CD4-positive, alpha-beta T cell (primary cell): ENCODE measurements around the gene PTGIS. TPM values are rescaled to one million over a fixed set of nuclear protein-coding genes. Genes with fewer than 3 reads are reported as not detected.

Source experiments
- ATAC-seq: fragments of 200-7000 bp; cut with Tn5 transposase; one replicate; pipeline ENCODE4 v1.10.0; 2022; ENCODE audit warnings: mild to moderate bottlenecking; ENCODE audit not compliant: poor library complexity
- CTCF ChIA-PET: fragments of 350-600 bp; sonication (Branson Sonifier 250); formaldehyde crosslinking; loops from one replicate; lab custom pipeline; 2021; ENCODE audit warnings: antibody characterized with exemption, inconsistent platforms; lab: Charles Lee
- POLR2A ChIA-PET: fragments of 350-600 bp; sonication (Branson Sonifier 250); formaldehyde crosslinking; loops from one replicate; lab custom pipeline; 2021; ENCODE audit warnings: antibody characterized with exemption, inconsistent platforms; lab: Charles Lee
- DNase-seq, 14 experiments: peaks; one replicate each; pipeline ENCODE4 v3.0.0-alpha.2; 2013 to 2020; ENCODE audit warnings: mixed read lengths in 2 of 14
- H3K27ac ChIP-seq, 2 donors: one replicate each; pipeline versions ENCODE4 v1.5.1 to v1.7.0; 2013; ENCODE audit warnings: low read length in 2 of 2, low read depth in 1 of 2, mild to moderate bottlenecking in 1 of 2
- H3K27me3 ChIP-seq, 2 experiments: 1 replicate in 1 of 2; 2 replicates in 1 of 2; pipeline versions ENCODE4 v1.6.1 to v1.7.0; 2013; ENCODE audit warnings: low read length in 2 of 2, control low read depth in 1 of 2, mild to moderate bottlenecking in 1 of 2, moderate library complexity in 1 of 2; ENCODE audit not compliant: insufficient read depth in 2 of 2, control insufficient read depth in 1 of 2
- H3K36me3 ChIP-seq: one replicate; pipeline ENCODE4 v1.6.1; 2013; ENCODE audit warnings: low read length, control low read depth; ENCODE audit not compliant: insufficient read depth
- H3K4me1 ChIP-seq: one replicate; pipeline ENCODE4 v1.6.1; 2013; ENCODE audit warnings: low read length, control low read depth; ENCODE audit not compliant: insufficient read depth
- H3K4me3 ChIP-seq: one replicate; pipeline ENCODE4 v1.5.1; 2013; ENCODE audit warnings: mild to moderate bottlenecking, low read length, moderate library complexity
- H3K9me3 ChIP-seq, 2 experiments: 1 replicate in 1 of 2; 2 replicates in 1 of 2; pipeline versions ENCODE4 v1.6.1 to v1.7.0; 2013; ENCODE audit warnings: low read length in 2 of 2, mild to moderate bottlenecking in 2 of 2, control low read depth in 1 of 2, moderate library complexity in 1 of 2; ENCODE audit not compliant: control insufficient read depth in 1 of 2, insufficient read depth in 1 of 2
- H3K27ac Mint-ChIP-seq: one replicate; pipeline ENCODE4 v1.8.0; 2020; ENCODE audit warnings: mixed read lengths
- H3K27me3 Mint-ChIP-seq: one replicate; pipeline ENCODE4 v1.8.0; 2021; ENCODE audit warnings: mixed read lengths
- H3K36me3 Mint-ChIP-seq: one replicate; pipeline ENCODE4 v1.8.0; 2021; ENCODE audit warnings: low read depth, mixed read lengths
- H3K4me1 Mint-ChIP-seq: one replicate; pipeline ENCODE4 v1.8.0; 2021; ENCODE audit warnings: low read depth, mixed read lengths
- H3K4me3 Mint-ChIP-seq: one replicate; pipeline ENCODE4 v1.8.0; 2020; ENCODE audit warnings: mild to moderate bottlenecking, mixed read lengths
- H3K9me3 Mint-ChIP-seq: one replicate; pipeline ENCODE4 v1.8.0; 2020; ENCODE audit warnings: mixed read lengths
- intact Hi-C, 2 experiments: fragments of 100-400 bp; cut with DNase I in 1 of 2; cut with micrococcal nuclease in 1 of 2; formaldehyde crosslinking; loops; one replicate each; pipeline versions ENCODE4 v1.15.1 to v1.9.0; 2023 to 2025; cut with DNase I, micrococcal nuclease
- total RNA-seq, 174 experiments: library from RNA in 2 of 174; stranded (reverse) in 2 of 174; gene quantifications; one replicate each; pipeline ENCODE4 v1.2.3 and lab custom pipeline; 2021 to 2026
- TF ChIP-seq, protein P1 (sequence below): fragments of 200-600 bp; IDR thresholded peaks from one replicate; pipeline ENCODE4 v1.8.0; 2022; ENCODE audit warnings: antibody characterized with exemption, mild to moderate bottlenecking

Gene PTGIS
- total RNA-seq, 2 experiments from 2014 or later = not detected

DNA sequence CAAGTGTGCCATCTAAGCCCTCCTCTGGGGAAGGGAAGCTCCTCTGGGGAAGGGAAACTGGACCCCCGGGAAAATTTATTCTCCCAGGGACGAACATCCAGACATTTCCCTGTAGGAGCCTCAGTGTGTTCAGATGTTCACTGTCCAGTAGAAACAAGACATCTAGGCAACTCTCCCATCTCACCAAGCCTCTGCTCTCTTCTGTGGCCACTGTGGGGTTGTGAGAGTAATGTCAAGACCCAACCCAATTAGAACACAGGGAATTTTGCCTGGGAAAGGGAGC is 3.6 kb upstream of the PTGIS start:
- CTCF ChIA-PET = no interaction called here
- DNase-seq (no peak), ATAC-seq (no peak)
- H3K4me3 Mint-ChIP-seq = no peak overlapping the region
- Histone ChIP-seq H3K36me3 (no peaks in the 10 kb centered on the region), H3K4me3 (no peak overlapping the region), H3K4me1 (peaks cover 5% of the 10 kb centered on the region), H3K27ac (no peak overlapping the region), H3K9me3 (no peaks in the 10 kb centered on the region), H3K27me3 (peaks cover 22 to 55% of the 10 kb centered on the region in 2 experiments)
- intact Hi-C loops = no loop called here
- no peaks in the 10 kb centered on the region for H3K36me3 Mint-ChIP-seq
- POLR2A ChIA-PET = no interaction called here
- peaks cover 47% of the 10 kb centered on the region for H3K27me3 Mint-ChIP-seq
- no peak overlapping the region for H3K27ac Mint-ChIP-seq
- H3K4me1 Mint-ChIP-seq = no peaks in the 10 kb centered on the region
- TF ChIP-seq, protein P1, sequence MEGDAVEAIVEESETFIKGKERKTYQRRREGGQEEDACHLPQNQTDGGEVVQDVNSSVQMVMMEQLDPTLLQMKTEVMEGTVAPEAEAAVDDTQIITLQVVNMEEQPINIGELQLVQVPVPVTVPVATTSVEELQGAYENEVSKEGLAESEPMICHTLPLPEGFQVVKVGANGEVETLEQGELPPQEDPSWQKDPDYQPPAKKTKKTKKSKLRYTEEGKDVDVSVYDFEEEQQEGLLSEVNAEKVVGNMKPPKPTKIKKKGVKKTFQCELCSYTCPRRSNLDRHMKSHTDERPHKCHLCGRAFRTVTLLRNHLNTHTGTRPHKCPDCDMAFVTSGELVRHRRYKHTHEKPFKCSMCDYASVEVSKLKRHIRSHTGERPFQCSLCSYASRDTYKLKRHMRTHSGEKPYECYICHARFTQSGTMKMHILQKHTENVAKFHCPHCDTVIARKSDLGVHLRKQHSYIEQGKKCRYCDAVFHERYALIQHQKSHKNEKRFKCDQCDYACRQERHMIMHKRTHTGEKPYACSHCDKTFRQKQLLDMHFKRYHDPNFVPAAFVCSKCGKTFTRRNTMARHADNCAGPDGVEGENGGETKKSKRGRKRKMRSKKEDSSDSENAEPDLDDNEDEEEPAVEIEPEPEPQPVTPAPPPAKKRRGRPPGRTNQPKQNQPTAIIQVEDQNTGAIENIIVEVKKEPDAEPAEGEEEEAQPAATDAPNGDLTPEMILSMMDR = no peak
- no peaks in the 10 kb centered on the region for H3K9me3 Mint-ChIP-seq

DNA sequence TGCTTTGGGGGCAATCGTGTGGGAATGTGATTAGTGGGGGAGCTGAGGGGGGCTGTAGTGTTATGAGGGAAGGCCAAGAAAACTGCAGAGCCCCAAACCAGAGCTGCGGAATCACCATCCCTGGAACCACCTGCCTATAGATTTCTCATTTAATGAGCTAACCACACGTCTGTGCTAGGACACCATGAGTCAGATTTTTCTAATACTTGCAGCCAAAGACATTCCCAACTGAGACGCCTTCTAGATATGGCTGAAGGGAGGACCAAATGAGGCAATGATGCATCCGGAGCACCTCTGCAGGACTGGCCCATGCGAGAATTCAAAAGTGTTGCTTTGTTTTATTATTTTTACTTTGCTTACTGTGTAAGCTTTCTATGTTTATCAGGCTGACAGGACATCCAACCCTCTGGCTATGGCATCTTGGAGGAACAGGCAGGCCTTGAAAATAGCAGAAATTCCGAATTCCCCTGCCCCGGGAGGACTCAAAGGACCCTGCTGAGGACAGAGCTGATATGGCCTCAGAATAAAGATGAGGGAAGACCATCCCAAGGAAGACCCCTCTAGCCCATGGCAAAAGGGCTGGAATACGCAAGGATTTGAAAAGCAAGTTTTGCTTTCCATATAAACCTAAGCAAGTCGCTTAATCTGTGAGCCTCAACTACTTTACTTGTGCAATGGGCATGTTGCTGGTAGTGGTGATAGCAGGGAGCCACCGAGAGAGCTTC is 3.1 kb upstream of the PTGIS start:
- Histone ChIP-seq H3K9me3 (no peaks in the 10 kb centered on the region), H3K4me1 (peaks cover 5% of the 10 kb centered on the region), H3K27me3 (peaks cover 22 to 56% of the 10 kb centered on the region in 2 experiments), H3K36me3 (no peaks in the 10 kb centered on the region), H3K4me3 (no peak overlapping the region), H3K27ac (no peak overlapping the region)
- no peak for ATAC-seq
- Mint-ChIP-seq H3K9me3 (no peaks in the 10 kb centered on the region), H3K4me1 (no peaks in the 10 kb centered on the region), H3K4me3 (no peak overlapping the region), H3K27me3 (peaks cover 52% of the 10 kb centered on the region), H3K27ac (no peak overlapping the region), H3K36me3 (no peaks in the 10 kb centered on the region)
- ChIA-PET POLR2A (no interaction called here), CTCF (no interaction called here)
- TF ChIP-seq, protein P1 = no peak
- DNase-seq = no peak
- intact Hi-C loops = no loop called here

DNA sequence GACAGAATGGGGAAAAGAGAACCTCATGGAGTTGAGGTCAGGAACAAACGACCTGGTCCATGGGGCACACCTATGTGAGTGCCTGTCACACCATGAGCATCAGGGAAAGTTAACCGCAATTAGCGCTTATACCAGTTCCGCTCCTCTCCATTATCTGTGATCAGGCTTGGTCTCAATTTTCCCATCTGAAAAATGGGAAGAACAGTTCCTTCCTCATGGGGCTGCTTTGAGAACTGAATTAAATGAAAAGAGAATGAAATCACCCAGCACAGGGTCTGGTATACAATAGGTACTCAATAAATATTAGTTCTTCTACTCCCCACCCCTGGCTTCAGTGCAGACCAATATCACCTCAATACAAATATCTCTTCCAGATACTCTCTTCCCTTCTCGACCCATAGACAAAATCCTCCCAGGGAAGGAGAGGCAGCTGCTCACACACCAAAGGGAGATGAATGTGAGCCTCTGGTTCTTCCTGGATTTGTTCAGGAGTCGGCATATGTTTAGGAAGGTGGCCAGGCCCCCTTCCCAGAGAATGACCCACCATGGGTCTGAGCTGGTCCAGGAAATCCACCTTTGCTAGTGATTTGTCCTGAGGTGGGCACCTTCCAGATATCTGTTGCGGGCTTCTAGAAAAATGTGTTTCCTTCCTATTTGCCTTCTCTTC is 2.4 kb upstream of the PTGIS start:
- ATAC-seq = no peak
- Mint-ChIP-seq H3K9me3 (no peaks in the 10 kb centered on the region), H3K4me1 (no peaks in the 10 kb centered on the region), H3K36me3 (no peaks in the 10 kb centered on the region), H3K27ac (no peak overlapping the region), H3K27me3 (peaks cover 59% of the 10 kb centered on the region), H3K4me3 (no peak overlapping the region)
- Histone ChIP-seq H3K36me3 (no peaks in the 10 kb centered on the region), H3K9me3 (no peaks in the 10 kb centered on the region), H3K4me3 (no peak overlapping the region), H3K27ac (no peak overlapping the region), H3K27me3 (peaks cover 24 to 61% of the 10 kb centered on the region in 2 experiments), H3K4me1 (peaks cover 5% of the 10 kb centered on the region)
- CTCF ChIA-PET = no interaction called here
- intact Hi-C loops = no loop called here
- POLR2A ChIA-PET = no interaction called here
- DNase-seq = no peak
- TF ChIP-seq, protein P1 = no peak
